ENCODE data around the gene LGR6.

DNA sequence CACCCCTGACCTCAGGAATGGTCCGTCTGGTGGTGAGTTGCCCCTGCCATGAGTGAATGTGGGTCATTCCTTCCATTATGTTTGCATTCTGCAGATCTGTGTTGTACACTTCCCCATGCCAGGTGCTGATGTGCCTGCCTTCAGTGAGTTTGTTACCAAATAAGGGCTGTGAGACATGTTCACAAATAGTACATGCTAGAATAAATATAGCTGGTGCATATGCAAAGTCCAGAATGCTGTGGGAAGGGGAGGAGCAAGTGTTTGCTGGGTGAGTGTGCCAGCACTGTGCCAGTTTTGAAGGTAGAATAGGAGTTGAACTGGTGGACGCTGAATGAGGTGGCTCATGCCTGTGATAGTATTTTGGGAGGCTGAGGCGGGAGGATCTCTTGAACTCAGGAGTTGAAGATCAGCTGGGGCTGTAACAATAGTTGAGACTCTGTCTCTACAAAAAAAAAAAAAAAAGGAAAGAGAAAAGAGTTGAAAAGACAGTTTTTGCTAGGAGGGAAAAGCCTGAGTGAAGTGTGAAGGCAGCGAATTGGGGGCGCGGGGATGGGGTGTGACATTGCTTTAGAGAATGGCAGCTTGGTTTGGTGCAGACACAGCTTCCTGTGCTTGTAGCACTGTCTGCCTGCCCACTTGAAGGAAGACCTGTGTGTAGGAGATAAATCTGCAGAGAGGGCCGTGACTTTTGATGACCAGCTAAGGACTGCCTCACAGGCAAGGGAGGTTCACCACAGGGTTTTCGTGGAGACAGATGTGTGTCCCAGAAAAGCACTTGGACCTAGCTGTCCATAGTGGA lies 61.1 kb downstream of the LGR6 start:
- TF ChIP-seq, protein P1, sequence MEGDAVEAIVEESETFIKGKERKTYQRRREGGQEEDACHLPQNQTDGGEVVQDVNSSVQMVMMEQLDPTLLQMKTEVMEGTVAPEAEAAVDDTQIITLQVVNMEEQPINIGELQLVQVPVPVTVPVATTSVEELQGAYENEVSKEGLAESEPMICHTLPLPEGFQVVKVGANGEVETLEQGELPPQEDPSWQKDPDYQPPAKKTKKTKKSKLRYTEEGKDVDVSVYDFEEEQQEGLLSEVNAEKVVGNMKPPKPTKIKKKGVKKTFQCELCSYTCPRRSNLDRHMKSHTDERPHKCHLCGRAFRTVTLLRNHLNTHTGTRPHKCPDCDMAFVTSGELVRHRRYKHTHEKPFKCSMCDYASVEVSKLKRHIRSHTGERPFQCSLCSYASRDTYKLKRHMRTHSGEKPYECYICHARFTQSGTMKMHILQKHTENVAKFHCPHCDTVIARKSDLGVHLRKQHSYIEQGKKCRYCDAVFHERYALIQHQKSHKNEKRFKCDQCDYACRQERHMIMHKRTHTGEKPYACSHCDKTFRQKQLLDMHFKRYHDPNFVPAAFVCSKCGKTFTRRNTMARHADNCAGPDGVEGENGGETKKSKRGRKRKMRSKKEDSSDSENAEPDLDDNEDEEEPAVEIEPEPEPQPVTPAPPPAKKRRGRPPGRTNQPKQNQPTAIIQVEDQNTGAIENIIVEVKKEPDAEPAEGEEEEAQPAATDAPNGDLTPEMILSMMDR (conservative IDR thresholded peaks at IDR 0.05; ENCODE audit: low read depth, low read length) = no peak
- TF ChIP-seq EZH2phosphoT487 (IDR thresholded peaks at IDR 0.05; ENCODE audit: borderline replicate concordance, low read length) = no peak

Data from PC-3 (cell line).